HepG2 (cell line): ENCODE measurements around the gene RAC3. TPM values are rescaled to one million over a fixed set of nuclear protein-coding genes. Genes with fewer than 3 reads are reported as not detected.
A peak's percentile ranks its signal among the peaks of the same experiment; 100 is the strongest.

ENCODE experiments used
- DNMT3B ChIP-seq: conservative IDR thresholded peaks from 2 replicates; pipeline ENCODE4 v1.6.1; 2016; ENCODE audit warnings: missing biosample characterization, control low read depth
- FOXC1 ChIP-seq: sonication (generic); formaldehyde crosslinking; IDR thresholded peaks from 2 replicates; pipeline ENCODE4 v1.8.0; 2022; ENCODE audit warnings: mild to moderate bottlenecking, missing genetic modification reagents, borderline replicate concordance
- HNRNPH1 ChIP-seq: fragments of 200-400 bp; formaldehyde crosslinking; optimal IDR thresholded peaks from 2 replicates; pipeline ENCODE3; 2017; ENCODE audit warnings: mild to moderate bottlenecking, low read depth, low read length
- JDP2 ChIP-seq: sonication (generic); formaldehyde crosslinking; IDR thresholded peaks from 2 replicates; pipeline ENCODE4 v1.8.1; 2022; ENCODE audit warnings: missing genetic modification reagents, borderline replicate concordance
- MAZ ChIP-seq, 2 experiments: sonication (generic) in 1 of 2; formaldehyde crosslinking in 1 of 2; IDR thresholded peaks; 2 replicates each; pipeline versions ENCODE4 v1.5.0 to v1.6.1; 2012 to 2020; ENCODE audit warnings: low read depth in 2 of 2, mild to moderate bottlenecking in 2 of 2, borderline replicate concordance in 1 of 2, improper control_type of control experiment in 1 of 2, low read length in 1 of 2, missing genetic modification reagents in 1 of 2, moderate library complexity in 1 of 2
- MYNN ChIP-seq: sonication (generic); formaldehyde crosslinking; IDR thresholded peaks from 2 replicates; pipeline ENCODE4 v1.4.0; 2020; ENCODE audit warnings: mild to moderate bottlenecking, low read depth, missing genetic modification reagents
- NCOR1 ChIP-seq: fragments of 200-600 bp; sonication (generic); IDR thresholded peaks from 2 replicates; pipeline ENCODE4 v1.7.0; 2017; ENCODE audit warnings: antibody characterized with exemption, low read length, borderline replicate concordance
- PLRG1 ChIP-seq: fragments of 450-650 bp; conservative IDR thresholded peaks from 2 replicates; pipeline ENCODE4 v1.6.1; 2016
- POLR2AphosphoS2 ChIP-seq: IDR thresholded peaks from 2 replicates; pipeline ENCODE4 v1.6.1; 2011; ENCODE audit warnings: low read depth, low read length, improper control_type of control experiment
- SNAPC4 ChIP-seq: sonication (generic); formaldehyde crosslinking; IDR thresholded peaks from 2 replicates; pipeline ENCODE4 v1.4.0; 2020; ENCODE audit warnings: mild to moderate bottlenecking, missing genetic modification reagents
- ZFX ChIP-seq: sonication (generic); formaldehyde crosslinking; IDR thresholded peaks from 2 replicates; pipeline ENCODE4 v1.4.0; 2020; ENCODE audit warnings: mild to moderate bottlenecking, low read depth, missing genetic modification reagents, moderate library complexity
- ZNF124 ChIP-seq: sonication (generic); formaldehyde crosslinking; IDR thresholded peaks from 2 replicates; pipeline ENCODE4 v1.4.0; 2020; ENCODE audit warnings: missing genetic modification reagents
- ZNF251 ChIP-seq: sonication (generic); formaldehyde crosslinking; IDR thresholded peaks from 2 replicates; pipeline ENCODE4 v1.9.0; 2021; ENCODE audit warnings: mild to moderate bottlenecking, missing genetic modification reagents
- ZNF337 ChIP-seq: sonication (generic); formaldehyde crosslinking; IDR thresholded peaks from 2 replicates; pipeline ENCODE4 v1.5.1; 2020; ENCODE audit warnings: missing genetic modification reagents, low read depth, mild to moderate bottlenecking, borderline replicate concordance
- ZNF574 ChIP-seq: sonication (generic); formaldehyde crosslinking; IDR thresholded peaks from 2 replicates; pipeline ENCODE4 v1.4.0; 2020; ENCODE audit warnings: missing genetic modification reagents
- ZNF615 ChIP-seq: sonication (generic); formaldehyde crosslinking; IDR thresholded peaks from 2 replicates; pipeline ENCODE4 v1.5.0; 2020; ENCODE audit warnings: mild to moderate bottlenecking, missing genetic modification reagents, borderline replicate concordance
- ZNF703 ChIP-seq: sonication (generic); formaldehyde crosslinking; IDR thresholded peaks from 2 replicates; pipeline ENCODE4 v1.5.1; 2020; ENCODE audit warnings: missing genetic modification reagents, mild to moderate bottlenecking, moderate library complexity, borderline replicate concordance
- ZNF720 ChIP-seq: sonication (generic); formaldehyde crosslinking; IDR thresholded peaks from 2 replicates; pipeline ENCODE4 v1.4.0; 2020; ENCODE audit warnings: missing genetic modification reagents
- ZNF724P ChIP-seq: sonication (generic); formaldehyde crosslinking; IDR thresholded peaks from 2 replicates; pipeline ENCODE4 v1.8.0; 2022; ENCODE audit warnings: missing genetic modification reagents, borderline replicate concordance
- ZNF746 ChIP-seq: sonication (generic); formaldehyde crosslinking; IDR thresholded peaks from 2 replicates; pipeline ENCODE4 v1.8.0; 2022; ENCODE audit warnings: mild to moderate bottlenecking, missing genetic modification reagents
- ZNF878 ChIP-seq: sonication (generic); formaldehyde crosslinking; IDR thresholded peaks from 2 replicates; pipeline ENCODE4 v1.8.1; 2023; ENCODE audit warnings: mild to moderate bottlenecking, missing genetic modification reagents, moderate library complexity
- ZSCAN5A ChIP-seq: sonication (generic); formaldehyde crosslinking; IDR thresholded peaks from 2 replicates; pipeline ENCODE4 v1.8.0; 2022; ENCODE audit warnings: mild to moderate bottlenecking, missing genetic modification reagents, borderline replicate concordance
- polyA plus RNA-seq, 8 experiments: library from polyadenylated mRNA; depleted of rRNA in 3 of 8; stranded (reverse) in 7 of 8; unstranded in 1 of 8; fragments of >200 nt; fragmentation: Illumina TruSeq in 4 of 8; extraction: Trizol in 4 of 8; gene quantifications; 2 replicates each; pipeline versions ENCODE4 v1.2.1 to v1.2.3, GENCODE V29; 2011 to 2016; ENCODE audit warnings: low read depth in 4 of 8, missing spikeins in 1 of 8, mixed read lengths in 1 of 8; ENCODE audit not compliant: insufficient read depth in 1 of 8
- total RNA-seq, 5 experiments: library from RNA; depleted of rRNA; stranded (reverse); fragments of >200 nt; fragmentation: Illumina TruSeq; extraction: Trizol; gene quantifications; 2 replicates each; pipeline ENCODE4 v1.2.3, GENCODE V29; 2016; ENCODE audit warnings: low read depth in 1 of 5

RAC3 gene
- total and polyA plus RNA-seq, 2 of the 13 experiments (the other 11 are each of a cell fraction or from before 2014, with no cell fraction given) = 10.5 to 21.3 TPM

- TF ChIP-seq ZNF574 (CRISPR knock-in tag) = no peak
- TF ChIP-seq ZNF615 (CRISPR knock-in tag) = 0 out of 2 replicates have a peak, but pooled peaks have one; percentile 26
- TF ChIP-seq SNAPC4 = peak; percentile 10; the same call in 1 of the 2 replicates
- no peak for TF ChIP-seq ZNF720 (CRISPR knock-in tag)
- TF ChIP-seq MAZ (IDR thresholded peaks at IDR 0.05; ENCODE audit: borderline replicate concordance, low read depth, low read length) = peak; percentile 11; the same call in 1 of the 2 replicates
- no peak for TF ChIP-seq MAZ (CRISPR knock-in tag; IDR thresholded peaks at IDR 0.05; ENCODE audit: low read depth)
- no peak for TF ChIP-seq ZNF724P (CRISPR knock-in tag)
- peak; percentile 50 for TF ChIP-seq ZFX (CRISPR knock-in tag)
- no peak for TF ChIP-seq FOXC1 (CRISPR knock-in tag)
- no peak for TF ChIP-seq ZNF337 (CRISPR knock-in tag)
- no peak for TF ChIP-seq JDP2
- no peak for TF ChIP-seq ZSCAN5A (CRISPR knock-in tag)
- TF ChIP-seq POLR2AphosphoS2 = 0 out of 2 replicates have a peak, but pooled peaks have one; percentile 77
- 0 out of 2 replicates have a peak, but pooled peaks have one; percentile 38 for TF ChIP-seq DNMT3B (CRISPR knock-in tag)
- no peak for TF ChIP-seq ZNF124
- TF ChIP-seq PLRG1 = no peak
- no peak for TF ChIP-seq NCOR1
- TF ChIP-seq ZNF703 (CRISPR knock-in tag) = no peak
- TF ChIP-seq ZNF251 = no peak
- TF ChIP-seq ZNF746 = no peak
- TF ChIP-seq HNRNPH1 = peak; percentile 75
- TF ChIP-seq ZNF878 (CRISPR knock-in tag) = no peak
- no peak for TF ChIP-seq MYNN (CRISPR knock-in tag)
These were observed 9.6 kb upstream of the RAC3 start (continued) for GRCh38 chr17:82021900-82022309.
